Sciatic nerve (tissue), 2 donors: ENCODE results near the gene GUK1. TPM values are rescaled to one million over a fixed set of nuclear protein-coding genes. Genes with fewer than 3 reads are reported as not detected.
"Not testable (repeated sequence)": the region's sequence is repeated elsewhere in the genome, so short reads cannot be mapped to it uniquely, and the experiment has no call there.

Experiments used
- ATAC-seq: fragments of 200-7000 bp; cut with Tn5 transposase; one replicate; pipeline ENCODE4 v1.9.1; 2020; ENCODE audit warnings: mild to moderate bottlenecking, moderate library complexity
- DNase-seq: peaks from one replicate; pipeline ENCODE4 v3.0.0-alpha.2; 2020; ENCODE audit warnings: low spot score
- intact Hi-C: fragments of 100-400 bp; cut with DNase I; formaldehyde crosslinking; loops from one replicate; pipeline ENCODE4 v1.14.2; 2022
- microRNA-seq: library from miRNA; unstranded; fragments of <30 nt; microRNA quantifications from one replicate; pipeline ENCODE4 v1.2.0, GENCODE V29; 2020
- total RNA-seq: library from RNA; stranded (reverse); fragmentation: NEBNext Ultra II Directional; extraction: Animal tissue kit (Norgen Biotek cat#: 25700); gene quantifications from one replicate; pipeline ENCODE4 v1.2.1, GENCODE V29; 2021
- donor health status: DM: no; HTN: no; CAD: no.
- donor health status: DM: no; HTN: no; CAD: no.

The GUK1 gene
- total RNA-seq, 1 donor from 2014 or later, result 250 TPM

DNA sequence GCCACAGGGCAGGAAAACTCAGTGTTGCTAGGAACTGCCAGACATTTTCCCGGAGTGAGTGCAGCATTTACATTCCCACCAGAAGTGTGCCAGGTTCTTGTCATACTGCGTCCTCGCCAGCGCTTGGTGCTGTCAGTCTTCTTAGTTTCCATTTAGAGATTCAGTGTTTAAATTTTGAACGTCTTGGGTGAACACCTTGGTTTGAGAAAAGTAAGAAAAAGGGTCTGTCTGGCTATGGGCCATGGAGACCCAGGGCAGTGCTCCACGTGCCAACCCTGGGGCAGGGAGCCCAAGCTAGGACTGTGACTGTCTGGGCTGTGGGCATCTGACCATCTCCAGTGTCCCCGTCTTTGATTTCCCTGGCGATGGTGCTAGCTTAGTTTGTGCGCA is 41.6 kb downstream of the GUK1 start:
- DNase-seq, result no peak
- ATAC-seq, result no peak
- intact Hi-C loops, result no loop called here

DNA sequence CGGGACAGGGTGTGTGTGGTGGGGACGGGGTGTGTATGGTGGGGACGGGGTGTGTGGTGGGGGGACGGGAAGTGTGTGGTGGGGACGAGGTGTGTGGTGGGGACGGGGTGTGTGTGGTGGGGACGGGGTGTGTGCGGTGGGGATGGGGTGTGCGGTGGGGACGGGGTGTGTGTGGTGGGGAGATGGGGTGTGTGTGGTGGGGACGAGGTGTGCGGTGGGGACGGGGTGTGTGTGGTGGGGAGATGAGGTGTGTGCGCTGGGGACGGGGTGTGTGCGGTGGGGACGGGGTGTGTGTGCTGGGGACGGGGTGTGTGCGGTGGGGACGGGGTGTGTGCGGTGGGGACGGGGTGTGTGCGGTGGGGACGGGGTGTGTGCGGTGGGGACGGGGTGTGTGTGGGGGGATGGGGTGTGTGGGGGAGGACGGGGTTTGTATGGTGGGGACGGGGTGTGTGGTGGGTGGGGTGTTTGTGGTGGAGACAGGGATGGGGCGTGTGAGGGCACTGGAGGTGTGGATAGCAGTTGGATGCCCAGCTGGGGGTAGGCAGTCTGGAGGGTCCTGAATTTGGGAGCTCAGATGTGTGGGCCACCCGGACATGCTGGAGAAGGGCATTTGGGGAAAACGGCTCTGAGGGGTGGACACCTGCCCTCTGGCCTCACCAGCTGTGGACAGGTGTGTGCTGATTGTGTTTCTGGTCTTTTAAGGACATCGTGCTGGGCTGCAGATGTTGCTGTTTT is 42.4 kb downstream of the GUK1 start:
- intact Hi-C loops, result no loop called here
- no peak for ATAC-seq
- no peak for DNase-seq

DNA sequence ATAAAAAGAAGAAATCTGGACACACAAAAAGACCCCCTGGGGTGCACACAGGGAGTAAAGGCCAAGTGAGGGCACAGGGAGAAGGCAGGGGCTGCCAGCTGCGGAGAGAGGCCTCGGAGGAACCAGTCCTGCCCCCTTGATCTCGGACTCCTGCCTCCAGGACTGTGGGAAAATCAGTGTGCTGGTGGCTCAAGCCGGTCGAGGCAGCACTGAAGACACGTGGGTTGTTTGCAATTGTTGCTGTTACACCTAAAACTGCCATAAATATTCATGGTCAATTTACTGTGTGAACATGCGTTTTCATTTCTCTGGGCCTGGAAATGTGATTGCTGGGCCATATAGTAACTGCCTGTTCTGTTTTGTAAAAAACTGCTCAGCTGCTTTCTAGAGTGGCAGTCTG is 44.1 kb downstream of the GUK1 start:
- no peak for ATAC-seq
- intact Hi-C loops, result no loop called here
- DNase-seq, result no peak

GRCh38 chr1:228185641-228185965 is 45.5 kb downstream of the GUK1 start:
- intact Hi-C loops, result no loop called here
- ATAC-seq (no peak), DNase-seq (no peak)

GRCh38 chr1:228188249-228188648 is 48.2 kb downstream of the GUK1 start:
- DNase-seq, ATAC-seq, intact Hi-C loops: not testable (repeated sequence)

- no peak for ATAC-seq
- intact Hi-C loops, result no loop called here
- no peak for DNase-seq
Measured at GRCh38 chr1:228190182-228190581, 50.1 kb downstream of the GUK1 start.

DNA sequence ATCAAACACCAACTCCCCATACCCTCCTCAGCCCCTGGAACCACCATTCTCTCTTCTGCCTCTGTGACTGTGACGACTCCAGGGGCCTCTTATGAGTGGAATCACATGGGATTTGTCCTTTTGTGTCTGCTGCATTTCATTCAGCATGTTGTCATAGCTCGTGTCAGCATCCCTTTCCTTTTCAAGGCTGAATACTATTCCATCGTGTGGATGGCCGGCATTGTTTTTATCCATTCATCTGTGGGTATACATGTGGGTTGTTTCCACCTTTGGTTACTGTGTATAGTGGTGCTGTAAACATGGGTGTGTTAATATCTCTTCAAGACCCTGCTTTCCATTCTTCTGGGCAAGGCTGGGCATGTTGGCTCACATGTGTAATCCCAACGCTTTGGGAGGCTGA is 50.7 kb downstream of the GUK1 start:
- ATAC-seq (no peak), DNase-seq (no peak)
- intact Hi-C loops, result no loop called here

DNA sequence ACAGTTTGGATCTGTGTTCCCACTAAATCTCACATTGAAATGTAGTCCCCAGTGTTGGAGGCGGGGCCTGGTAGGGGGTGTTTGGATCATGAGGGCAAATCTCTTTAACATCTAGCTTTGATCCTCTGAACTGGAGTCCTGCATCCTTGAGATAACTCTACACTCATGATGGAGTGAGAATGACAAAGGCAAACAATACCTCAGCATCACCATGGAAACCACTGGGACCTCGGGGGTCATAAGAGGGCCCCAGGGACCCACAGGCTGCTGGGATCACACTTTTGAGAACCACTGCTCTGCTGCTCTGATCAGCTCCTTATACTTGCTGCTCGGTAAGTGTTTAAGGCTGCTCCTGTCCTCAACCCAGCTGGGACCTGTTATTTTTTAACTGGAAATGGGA is 54.4 kb downstream of the GUK1 start:
- no peak for DNase-seq

DNA sequence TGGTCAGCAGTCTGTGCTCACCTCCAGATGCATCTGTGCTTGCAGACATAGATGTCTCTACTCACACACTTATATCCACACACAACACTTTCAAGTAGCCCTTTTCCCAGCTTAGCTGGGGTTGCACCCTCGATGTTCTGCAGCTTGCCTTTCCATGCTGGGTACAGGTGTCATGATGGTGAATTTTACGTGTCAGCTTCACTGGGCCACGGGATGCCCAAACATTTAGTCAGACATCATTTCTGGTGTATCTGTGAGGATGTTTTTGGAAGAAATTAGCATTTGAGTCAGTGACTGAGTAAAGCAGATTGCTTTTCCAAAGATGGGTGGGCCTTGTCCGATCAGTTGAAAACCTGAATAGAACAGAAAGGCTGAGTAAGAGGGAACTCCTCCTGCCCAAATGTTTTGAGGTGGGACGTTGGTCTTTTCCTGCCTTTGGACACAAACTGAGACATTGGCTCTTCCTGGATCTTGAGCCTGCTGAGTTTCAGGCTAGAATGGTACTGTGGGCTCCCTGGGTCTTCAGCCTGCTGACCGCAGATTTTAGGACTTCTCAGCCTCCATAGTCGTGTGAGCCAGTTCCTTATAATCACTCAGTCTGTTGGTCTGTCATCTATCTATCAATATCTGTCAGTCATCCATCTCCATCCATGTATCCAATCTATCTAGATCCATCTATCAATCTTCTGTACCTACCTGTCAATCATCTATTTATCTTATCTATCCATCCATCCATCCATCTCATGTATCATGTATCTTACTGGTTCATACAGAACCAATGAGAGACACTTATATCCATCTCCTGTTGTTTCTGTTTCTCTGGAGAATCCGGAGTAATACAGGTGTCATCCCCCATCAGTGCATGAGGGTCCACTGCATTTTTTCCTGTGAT is 55.1 kb downstream of the GUK1 start:
- intact Hi-C loops, result no loop called here
- ATAC-seq (no peak), DNase-seq (no peak)

More for the DNA sequence above, 54.4 kb downstream of the GUK1 start:
- intact Hi-C loops, result no loop called here
- ATAC-seq, result no peak

DNA sequence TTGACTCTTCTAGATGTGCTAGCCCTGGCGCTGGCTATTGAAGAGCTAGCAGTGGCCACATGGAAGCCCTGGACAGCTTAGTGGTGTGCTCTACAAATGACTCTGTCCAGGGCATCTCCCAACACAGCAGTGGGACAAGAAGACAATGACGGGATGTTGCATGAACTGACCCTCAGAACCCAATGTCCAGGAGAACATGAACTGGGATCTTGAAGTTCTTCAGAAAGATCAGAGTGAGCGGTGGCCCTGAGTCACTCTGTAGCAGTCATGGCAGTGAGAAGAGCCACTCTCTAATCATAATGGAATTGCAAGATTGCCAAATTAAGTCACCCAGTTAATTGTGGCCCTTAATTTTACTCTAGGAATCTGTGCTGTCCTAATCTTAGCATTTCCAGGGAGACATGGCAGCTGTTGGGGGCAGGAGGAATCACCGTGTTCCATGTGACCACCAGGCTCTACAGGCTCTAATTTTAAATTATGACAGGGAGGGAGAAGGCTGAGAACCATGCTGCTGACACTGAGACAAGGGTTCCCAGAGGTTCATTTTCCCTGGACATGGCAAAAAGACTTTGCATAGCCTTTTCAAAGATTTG is 57.6 kb downstream of the GUK1 start:
- ATAC-seq (no peak), DNase-seq (no peak)
- intact Hi-C loops, result no loop called here

Small RNAs within 50 kb of the gene (microRNA-seq; reads per million reads assigned to microRNA genes)
- gene MIR3620, result 1.4 reads per million

Other genes starting within 250 kb of the GUK1 start
- gene WNT9A, start 192.3 kb upstream of the GUK1 start, total RNA-seq, result 11.4 TPM
- gene WNT3A, start 133.3 kb upstream of the GUK1 start, total RNA-seq, result not detected
- 251 TPM for gene ARF1, start 57.6 kb upstream of the GUK1 start, total RNA-seq
- 15.8 TPM for gene C1orf35, start 37.0 kb upstream of the GUK1 start, total RNA-seq
- 34.2 TPM for gene MRPL55, start 31.0 kb upstream of the GUK1 start, total RNA-seq
- gene GJC2, start 9.7 kb downstream of the GUK1 start, total RNA-seq, result 10.5 TPM
- gene IBA57, start 25.5 kb downstream of the GUK1 start, total RNA-seq, result 10.4 TPM
- gene OBSCN, start 67.8 kb downstream of the GUK1 start, total RNA-seq, result 18.3 TPM